Endothelial cell of umbilical vein (primary cell): ENCODE results near the gene NAV3. TPM values are rescaled to one million over a fixed set of nuclear protein-coding genes. Genes with fewer than 3 reads are reported as not detected.

Experiments used
- BruUV-seq: library from RNA; stranded (reverse); fragments of 400-500 nt; replicated peaks from 2 replicates; lab custom pipeline; 2021; lab: Mats Ljungman, UMichigan
- CTCF ChIA-PET: fragments of 300-600, 350-600 bp; sonication (Branson Sonifier 250); formaldehyde crosslinking; loops from one replicate; lab custom pipeline; 2021; ENCODE audit warnings: antibody characterized with exemption, inconsistent platforms; lab: Charles Lee
- POLR2A ChIA-PET: fragments of 300-600, 350-600 bp; sonication (Branson Sonifier 250); formaldehyde crosslinking; loops from one replicate; lab custom pipeline; 2021; ENCODE audit warnings: antibody characterized with exemption, inconsistent platforms; lab: Charles Lee
- DNase-seq: peaks from one replicate; pipeline ENCODE4 v3.0.0-alpha.2; 2011; ENCODE audit warnings: low read depth, low spot score
- FAIRE-seq: peaks from 2 replicates; lab custom pipeline; 2011; peaks lifted over from hg19 to GRCh38; lab: Jason Lieb, UNC
- H2AFZ ChIP-seq: 2 replicates; pipeline ENCODE4 v1.6.0; 2012; ENCODE audit warnings: low read depth, low read length, control low read depth, inconsistent platforms
- H3K27ac ChIP-seq: 2 replicates; pipeline ENCODE4 v1.5.1; 2011; ENCODE audit warnings: low read depth, mild to moderate bottlenecking, control low read depth, low read length, moderate library complexity; ENCODE audit not compliant: insufficient read depth
- H3K27me3 ChIP-seq, 2 experiments: 2 replicates each; pipeline versions ENCODE4 v1.6.0 to v1.6.1; 2011; ENCODE audit warnings: low read length in 2 of 2, mixed read lengths in 1 of 2; ENCODE audit not compliant: control insufficient read depth in 2 of 2, insufficient read depth in 2 of 2
- H3K36me3 ChIP-seq, 2 experiments: 2 replicates in 1 of 2; 3 replicates in 1 of 2; pipeline ENCODE4 v1.5.1; 2011; ENCODE audit warnings: low read length in 2 of 2, mild to moderate bottlenecking in 1 of 2, moderate library complexity in 1 of 2; ENCODE audit not compliant: control insufficient read depth in 2 of 2, insufficient read depth in 2 of 2; ENCODE audit errors: extremely low read depth in 1 of 2
- H3K4me1 ChIP-seq: 3 replicates; pipeline ENCODE4 v1.5.1; 2011; ENCODE audit warnings: mild to moderate bottlenecking, low read length; ENCODE audit not compliant: control insufficient read depth, insufficient read depth; ENCODE audit errors: extremely low read depth
- H3K4me2 ChIP-seq: 2 replicates; pipeline ENCODE4 v1.6.1; 2011; ENCODE audit warnings: low read length, control low read depth, mixed read lengths; ENCODE audit not compliant: insufficient read depth
- H3K4me3 ChIP-seq, 3 experiments: fragments of 200-600 bp in 1 of 3; sonication (generic), shearing (Covaris generic) in 1 of 3; replicated peaks in 1 of 3; 2 replicates each; pipeline ENCODE4 v1.5.1; 2011 to 2016; ENCODE audit warnings: control low read depth in 3 of 3, low read length in 3 of 3, mild to moderate bottlenecking in 2 of 3, inconsistent platforms in 1 of 3, low read depth in 1 of 3, moderate library complexity in 1 of 3; ENCODE audit not compliant: insufficient read depth in 1 of 3
- H3K79me2 ChIP-seq: 2 replicates; pipeline ENCODE4 v1.6.0; 2012; ENCODE audit warnings: low read length, inconsistent platforms; ENCODE audit not compliant: control insufficient read depth, insufficient read depth
- H3K9ac ChIP-seq: replicated peaks from 2 replicates; pipeline ENCODE3; 2011; ENCODE audit warnings: low read length, control low read depth; ENCODE audit not compliant: insufficient read depth; ENCODE audit errors: extremely low read depth
- H3K9me1 ChIP-seq: replicated peaks from 3 replicates; pipeline ENCODE4 v1.6.0; 2011; ENCODE audit warnings: mild to moderate bottlenecking, low read length; ENCODE audit not compliant: control insufficient read depth, insufficient read depth; ENCODE audit errors: extremely low read depth
- H3K9me3 ChIP-seq: replicated peaks from 2 replicates; pipeline ENCODE4 v1.5.1; 2012; ENCODE audit warnings: low read length, inconsistent platforms; ENCODE audit not compliant: control insufficient read depth, insufficient read depth
- H4K20me1 ChIP-seq: replicated peaks from 2 replicates; pipeline ENCODE3; 2011; ENCODE audit warnings: mild to moderate bottlenecking, low read length; ENCODE audit not compliant: control insufficient read depth, insufficient read depth; ENCODE audit errors: extremely low read depth
- CTCF ChIP-seq, 2 donors: IDR thresholded peaks; 1 replicate in 1 of 2; 2 replicates in 1 of 2; pipeline ENCODE4 v1.5.1; 2011; ENCODE audit warnings: low read length in 2 of 2, mild to moderate bottlenecking in 2 of 2, moderate library complexity in 2 of 2, control low read depth in 1 of 2, inconsistent platforms in 1 of 2, low read depth in 1 of 2; ENCODE audit not compliant: insufficient read depth in 1 of 2; ENCODE audit errors: extremely low read depth in 1 of 2
- EZH2 ChIP-seq: IDR thresholded peaks from 2 replicates; pipeline ENCODE4 v1.6.1; 2012; ENCODE audit warnings: borderline replicate concordance, low read depth, mild to moderate bottlenecking, moderate library complexity, low read length, inconsistent platforms; ENCODE audit not compliant: severe bottlenecking
- FOS ChIP-seq: IDR thresholded peaks from 2 replicates; pipeline ENCODE4 v1.6.1; 2011; ENCODE audit warnings: mild to moderate bottlenecking, low read length, moderate library complexity, borderline replicate concordance; ENCODE audit not compliant: insufficient read depth
- GATA2 ChIP-seq: IDR thresholded peaks from 2 replicates; pipeline ENCODE4 v1.7.0; 2011; ENCODE audit warnings: low read depth, mild to moderate bottlenecking, moderate library complexity, mixed read lengths, low read length; ENCODE audit not compliant: insufficient read length, insufficient read depth
- JUN ChIP-seq: IDR thresholded peaks from 2 replicates; pipeline ENCODE4 v1.6.1; 2011; ENCODE audit warnings: borderline replicate concordance, low read depth; ENCODE audit not compliant: insufficient read length, insufficient read depth
- MAX ChIP-seq: IDR thresholded peaks from 2 replicates; pipeline ENCODE4 v1.6.1; 2011; ENCODE audit not compliant: insufficient read depth, insufficient read length
- MYC ChIP-seq: IDR thresholded peaks from one replicate; pipeline ENCODE4 v1.6.1; 2011; ENCODE audit warnings: mild to moderate bottlenecking, low read depth, low read length
- POLR2A ChIP-seq: IDR thresholded peaks from 2 replicates; pipeline ENCODE4 v1.6.1; 2012; ENCODE audit warnings: low read depth, mild to moderate bottlenecking, control low read depth, low read length
- POLR2AphosphoS5 ChIP-seq: IDR thresholded peaks from 2 replicates; pipeline ENCODE4 v1.6.1; 2012; ENCODE audit warnings: low read depth, mild to moderate bottlenecking, control low read depth, low read length, moderate library complexity; ENCODE audit not compliant: insufficient read depth
- dilution Hi-C: fragments of 300-500 bp; cut with MboI; formaldehyde crosslinking; loops from one replicate; pipeline ENCODE4 v1.15.0; 2019; ENCODE audit warnings: low sequenced_read_pairs; ENCODE audit not compliant: extremely low pct_ligation_motif_present
- intact Hi-C: fragments of 100-400 bp; cut with micrococcal nuclease; formaldehyde crosslinking; loops from one replicate; pipeline ENCODE4 v1.10.0; 2022
- polyA plus RNA-seq, 4 experiments: library from polyadenylated mRNA; depleted of rRNA in 3 of 4; stranded (reverse) in 3 of 4; unstranded in 1 of 4; fragments of >200 nt; gene quantifications; 2 replicates each; pipeline versions ENCODE4 v1.2.1 to v1.2.3, GENCODE V29; 2011 to 2012; ENCODE audit warnings: missing spikeins in 1 of 4
- total RNA-seq: library from RNA; stranded (reverse); gene quantifications from 2 replicates; pipeline ENCODE4 v1.2.3, GENCODE V29; 2021

The NAV3 gene
- total and polyA plus RNA-seq, 2 donors (not counting 3 experiments of a cell fraction or from before 2014, with no cell fraction given): 6.7 to 40.1 TPM

GRCh38 chr12:78055545-78055944, 224.9 kb downstream of the NAV3 start:
- peaks cover 36% of the 10 kb centered on the region for H3K79me2 ChIP-seq
- H3K9me3 ChIP-seq: no peaks in the 10 kb centered on the region
- ChIA-PET POLR2A (no interaction called here), CTCF (no interaction called here)
- dilution Hi-C loops (no loop called here), intact Hi-C loops (no loop called here)
- H3K9ac ChIP-seq: no peak overlapping the region
- no peak overlapping the region for H3K4me3 ChIP-seq
- BruUV-seq: no TSS peak
- no peak overlapping the region for H3K4me2 ChIP-seq
- H3K27me3 ChIP-seq: no peaks in the 10 kb centered on the region
- no peaks in the 10 kb centered on the region for H3K9me1 ChIP-seq
- no peak for FAIRE-seq
- peaks cover 0 to 13% of the 10 kb centered on the region in 2 experiments for H3K36me3 ChIP-seq
- TF ChIP-seq MAX (no peak), JUN (no peak), FOS (no peak), GATA2 (no peak), MYC (no peak), POLR2A (no peak), CTCF (IDR thresholded peaks at IDR 0.05; ENCODE audit: extremely low read depth in 1 of 2, insufficient read depth in 1 of 2, low read depth in 1 of 2, low read length in 2 of 2) (no peak), POLR2AphosphoS5 (no peak), EZH2 (no peak)
- no peak for DNase-seq
- no peak overlapping the region for H3K27ac ChIP-seq
- no peak overlapping the region for H2AFZ ChIP-seq
- H4K20me1 ChIP-seq: no peaks in the 10 kb centered on the region
- H3K4me1 ChIP-seq: no peaks in the 10 kb centered on the region
